Hepatocyte (in vitro differentiated cells): ENCODE data around the gene SSBP3. TPM values are rescaled to one million over a fixed set of nuclear protein-coding genes. Genes with fewer than 3 reads are reported as not detected.

Source experiments
- DNase-seq: peaks from one replicate; pipeline ENCODE4 v3.0.0-alpha.2; 2016; ENCODE audit warnings: low spot score
- H2AFZ ChIP-seq: fragments of 200-600 bp; sonication (generic); 2 replicates; pipeline ENCODE4 v1.6.0; 2016; ENCODE audit warnings: antibody characterized with exemption, mild to moderate bottlenecking
- H3K27ac ChIP-seq: fragments of 200-600 bp; sonication (generic); 2 replicates; pipeline ENCODE4 v1.5.1; 2016; ENCODE audit warnings: mild to moderate bottlenecking
- H3K27me3 ChIP-seq: fragments of 200-600 bp; sonication (generic); 2 replicates; pipeline ENCODE4 v1.6.1; 2016
- H3K36me3 ChIP-seq: fragments of 200-600 bp; sonication (generic); replicated peaks from 2 replicates; pipeline ENCODE4 v1.5.1; 2016; ENCODE audit warnings: low read depth; ENCODE audit not compliant: insufficient read depth
- H3K4me1 ChIP-seq: fragments of 200-600 bp; sonication (generic); 2 replicates; pipeline ENCODE4 v1.5.1; 2016; ENCODE audit warnings: mild to moderate bottlenecking, moderate library complexity; ENCODE audit not compliant: insufficient read depth
- H3K4me2 ChIP-seq: fragments of 200-600 bp; sonication (generic); 2 replicates; pipeline ENCODE4 v1.6.0; 2016
- H3K4me3 ChIP-seq: fragments of 200-600 bp; sonication (generic); 2 replicates; pipeline ENCODE4 v1.5.1; 2016; ENCODE audit warnings: mild to moderate bottlenecking
- H3K79me2 ChIP-seq: fragments of 200-600 bp; sonication (generic); 2 replicates; pipeline ENCODE4 v1.6.0; 2017; ENCODE audit warnings: mild to moderate bottlenecking
- H3K9me2 ChIP-seq: fragments of 200-600 bp; sonication (generic); replicated peaks from 2 replicates; pipeline ENCODE4 v1.6.0; 2017; ENCODE audit warnings: mild to moderate bottlenecking; ENCODE audit not compliant: insufficient read depth
- H3K9me3 ChIP-seq: fragments of 200-600 bp; sonication (generic); 2 replicates; pipeline ENCODE4 v1.5.1; 2016; ENCODE audit warnings: low read depth, mild to moderate bottlenecking
- H4K20me1 ChIP-seq: fragments of 200-600 bp; sonication (generic); 2 replicates; pipeline ENCODE4 v1.6.0; 2016; ENCODE audit warnings: mild to moderate bottlenecking; ENCODE audit not compliant: insufficient read depth, poor library complexity, severe bottlenecking
- CTCF ChIP-seq: fragments of 200-600 bp; sonication (generic); IDR thresholded peaks from 2 replicates; pipeline ENCODE4 v1.5.1; 2016; ENCODE audit warnings: antibody characterized with exemption, mild to moderate bottlenecking; ENCODE audit not compliant: poor library complexity
- EZH2 ChIP-seq: fragments of 200-600 bp; sonication (generic); IDR thresholded peaks from 2 replicates; pipeline ENCODE4 v1.6.1; 2016; ENCODE audit warnings: antibody characterized with exemption, mild to moderate bottlenecking, borderline replicate concordance
- EZH2phosphoT487 ChIP-seq: fragments of 200-600 bp; sonication (generic); IDR thresholded peaks from one replicate; pipeline ENCODE4 v1.6.1; 2018; ENCODE audit warnings: antibody characterized with exemption, mild to moderate bottlenecking, low read depth, moderate library complexity; ENCODE audit not compliant: unreplicated experiment, severe bottlenecking
- WGBS: methylation state at CpG from one replicate; pipeline ENCODE4 v1.1.6; 2016; ENCODE audit warnings: low lambda C conversion rate; ENCODE audit errors: missing lambda C conversion rate; 5-methylcytosine and 5-hydroxymethylcytosine counted together
- polyA plus RNA-seq: library from polyadenylated mRNA; unstranded; fragments of >200 nt; fragmentation: Nextera tagmentation; extraction: Ambion mirVana; gene quantifications from 2 replicates; pipeline ENCODE4 v1.2.1, GENCODE V29; 2016
- total RNA-seq: library from RNA; depleted of rRNA; stranded (reverse); fragments of >200 nt; gene quantifications from 2 replicates; pipeline ENCODE4 v1.2.3, GENCODE V29; 2014

Gene SSBP3
- total and polyA plus RNA-seq, 2 experiments from 2014 or later = 25.8 to 47.2 TPM

- Histone ChIP-seq H3K4me2 (no peak overlapping the region), H2AFZ (no peak overlapping the region), H3K27ac (no peak overlapping the region), H3K9me2 (no peaks in the 10 kb centered on the region), H3K4me1 (peaks cover 65% of the 10 kb centered on the region), H3K4me3 (no peak overlapping the region), H3K9me3 (no peaks in the 10 kb centered on the region), H3K27me3 (no peaks in the 10 kb centered on the region), H3K36me3 (no peaks in the 10 kb centered on the region), H3K79me2 (peaks cover 92% of the 10 kb centered on the region), H4K20me1 (peaks cover 85% of the 10 kb centered on the region)
- no peak for DNase-seq
- TF ChIP-seq EZH2phosphoT487 (no peak), EZH2 (no peak), CTCF (no peak)
- WGBS = 61% methylated on average over 6 of the region's 6 CpGs
Observed at GRCh38 chr1:54294887-54295286, 111.3 kb downstream of the SSBP3 start.

- H3K9me2 ChIP-seq = no peaks in the 10 kb centered on the region
- no peak for TF ChIP-seq EZH2phosphoT487
- TF ChIP-seq EZH2 = no peak
- TF ChIP-seq CTCF = no peak
- no peaks in the 10 kb centered on the region for H3K9me3 ChIP-seq
- no peak overlapping the region for H3K4me2 ChIP-seq
- H3K36me3 ChIP-seq = no peaks in the 10 kb centered on the region
- no peak for DNase-seq
- no peak overlapping the region for H2AFZ ChIP-seq
- no peaks in the 10 kb centered on the region for H3K27me3 ChIP-seq
- 79% methylated on average over 10 of the region's 10 CpGs for WGBS
- no peak overlapping the region for H3K27ac ChIP-seq
- H3K4me3 ChIP-seq = no peak overlapping the region
- peaks cover 65% of the 10 kb centered on the region for H3K4me1 ChIP-seq
- H3K79me2 ChIP-seq = peaks cover 92% of the 10 kb centered on the region
- H4K20me1 ChIP-seq = peaks cover 81% of the 10 kb centered on the region
Observed at GRCh38 chr1:54292002-54292911, 113.9 kb downstream of the SSBP3 start.

- no peak for DNase-seq
- Histone ChIP-seq H4K20me1 (peaks cover 78% of the 10 kb centered on the region), H3K79me2 (peaks cover 89% of the 10 kb centered on the region)
Observed at GRCh38 chr1:54291276-54292001, 114.8 kb downstream of the SSBP3 start.

More at GRCh38 chr1:54291276-54292001, 114.8 kb downstream of the SSBP3 start:
- no peak overlapping the region for H2AFZ ChIP-seq
- no peaks in the 10 kb centered on the region for H3K9me2 ChIP-seq
- H3K27ac ChIP-seq = peak overlapping the region; percentile 87
- no peaks in the 10 kb centered on the region for H3K9me3 ChIP-seq
- no peaks in the 10 kb centered on the region for H3K27me3 ChIP-seq
- H3K36me3 ChIP-seq = no peaks in the 10 kb centered on the region
- WGBS = 82% methylated on average over 20 of the region's 20 CpGs
- no peak overlapping the region for H3K4me2 ChIP-seq
- H3K4me1 ChIP-seq = peaks cover 73% of the 10 kb centered on the region
- H3K4me3 ChIP-seq = no peak overlapping the region
- TF ChIP-seq EZH2 (no peak), CTCF (no peak), EZH2phosphoT487 (no peak)
